GM21515 (cell line): ENCODE data around the gene C1orf74.
A peak's percentile ranks its signal among the peaks of the same experiment; 100 is the strongest.

Experiments used
- ATAC-seq: cut with Tn5 transposase; IDR thresholded peaks from one replicate; pipeline ENCODE4 v1.9.1; 2021; ENCODE audit not compliant: unreplicated experiment

The C1orf74 gene

GRCh38 chr1:209772126-209772525, 12.2 kb downstream of the C1orf74 start:
- ATAC-seq, result no peak

DNA sequence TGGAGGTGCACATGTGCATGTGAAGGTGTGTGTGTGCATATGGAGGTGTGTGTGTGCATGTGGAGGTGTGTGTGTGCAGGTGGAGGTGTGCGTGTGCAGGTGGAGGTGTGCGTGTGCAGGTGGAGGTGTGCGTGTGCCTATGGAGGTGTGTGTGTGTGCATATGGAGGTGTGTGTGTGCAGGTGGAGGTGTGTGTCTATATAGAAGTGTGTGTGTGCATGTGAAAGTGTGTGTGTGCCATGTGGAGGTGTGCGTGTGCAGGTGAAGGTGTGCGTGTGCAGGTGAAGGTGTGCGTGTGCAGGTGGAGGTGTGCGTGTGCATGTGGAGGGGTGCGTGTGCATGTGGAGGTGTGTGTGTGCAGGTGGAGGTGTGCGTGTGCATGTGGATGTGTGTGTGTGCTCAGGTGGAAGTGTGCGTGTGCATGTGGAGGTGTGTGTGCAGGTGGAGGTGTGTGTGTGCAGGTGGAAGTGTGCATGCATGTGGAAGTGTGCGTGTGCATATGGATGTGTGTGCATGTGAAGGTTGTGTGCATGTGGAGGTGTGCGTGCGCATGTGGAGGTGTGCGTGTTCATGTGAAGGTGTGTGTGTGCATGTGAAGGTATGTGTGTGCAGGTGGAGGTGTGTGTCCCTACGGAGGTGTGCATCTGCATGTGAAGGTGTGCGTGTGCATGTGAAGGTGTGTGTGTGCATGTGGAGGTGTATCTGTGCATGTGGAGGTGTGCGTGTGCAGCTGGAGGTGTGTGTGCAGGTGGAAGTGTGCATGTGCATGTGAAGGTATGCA, 13.5 kb downstream of the C1orf74 start:
- no peak for ATAC-seq

GRCh38 chr1:209769971-209770370, 14.4 kb downstream of the C1orf74 start:
- ATAC-seq, result no peak

- peak; percentile 78 for ATAC-seq
These were observed 15.0 kb downstream of the C1orf74 start for GRCh38 chr1:209769171-209769904.

DNA sequence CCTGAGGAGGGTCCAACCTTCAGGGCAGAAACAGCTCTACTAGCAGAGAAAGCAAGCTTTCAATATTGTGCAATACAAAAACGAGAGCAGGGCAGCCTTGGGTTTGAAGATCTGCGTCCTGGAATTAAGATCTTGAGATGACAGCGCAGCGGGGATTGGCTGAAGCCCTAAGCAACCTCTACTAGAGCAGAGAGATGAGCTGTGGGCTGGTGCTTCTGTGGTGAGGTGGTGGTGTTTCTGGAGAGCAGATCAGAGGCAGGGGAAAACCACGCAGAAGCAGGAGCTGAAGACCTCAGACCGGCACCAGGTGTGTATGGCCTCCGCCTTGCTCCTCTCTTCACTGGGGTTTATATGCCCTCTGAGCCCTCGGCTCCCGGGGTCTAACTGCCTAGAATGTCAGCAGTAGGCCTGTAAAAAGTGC, 16.0 kb downstream of the C1orf74 start:
- ATAC-seq, result peak; percentile 87

DNA sequence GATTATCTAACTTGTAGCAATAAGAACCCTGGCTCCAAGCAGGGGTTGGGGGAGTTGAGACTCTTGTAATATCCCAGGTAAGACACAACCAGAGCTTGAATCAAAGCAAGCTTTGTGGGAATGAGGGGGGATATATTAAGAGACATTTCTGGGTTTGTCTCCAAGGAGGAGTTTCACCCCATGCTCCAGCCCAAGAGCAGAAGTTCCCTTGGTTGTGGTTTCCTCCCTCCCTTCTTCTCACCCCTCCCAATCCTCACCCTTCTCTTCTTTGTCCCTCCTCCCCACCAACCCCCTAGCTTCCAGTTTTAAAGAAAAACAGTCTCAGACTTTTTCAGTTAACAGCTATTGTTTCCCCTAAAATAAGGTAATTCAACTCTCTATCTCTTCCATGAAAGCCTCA, 16.7 kb downstream of the C1orf74 start:
- ATAC-seq, result no peak

- ATAC-seq, result no peak
These were observed 17.3 kb downstream of the C1orf74 start for GRCh38 chr1:209767096-209767495.

DNA sequence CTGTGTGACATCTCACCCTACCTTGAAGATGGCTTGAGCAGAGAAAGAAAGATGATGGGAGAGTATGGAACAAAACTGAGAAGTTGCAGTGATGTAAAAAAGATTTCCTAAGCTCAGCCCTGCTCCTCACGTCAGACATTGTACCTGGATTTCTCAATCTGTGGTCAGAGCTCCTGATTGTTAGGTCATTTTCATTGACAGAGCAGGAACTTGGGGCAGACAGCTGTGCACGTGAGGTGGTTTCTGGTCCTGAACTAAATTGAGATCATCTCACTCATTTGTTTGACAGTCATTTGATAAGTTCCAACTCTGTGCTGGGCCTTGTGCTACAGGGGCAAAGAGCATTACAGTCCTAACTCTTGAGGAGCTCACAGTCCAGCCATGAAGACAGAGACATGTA, 18.3 kb downstream of the C1orf74 start:
- ATAC-seq, result no peak

GRCh38 chr1:209761011-209761635, 23.2 kb downstream of the C1orf74 start:
- ATAC-seq, result no peak

DNA sequence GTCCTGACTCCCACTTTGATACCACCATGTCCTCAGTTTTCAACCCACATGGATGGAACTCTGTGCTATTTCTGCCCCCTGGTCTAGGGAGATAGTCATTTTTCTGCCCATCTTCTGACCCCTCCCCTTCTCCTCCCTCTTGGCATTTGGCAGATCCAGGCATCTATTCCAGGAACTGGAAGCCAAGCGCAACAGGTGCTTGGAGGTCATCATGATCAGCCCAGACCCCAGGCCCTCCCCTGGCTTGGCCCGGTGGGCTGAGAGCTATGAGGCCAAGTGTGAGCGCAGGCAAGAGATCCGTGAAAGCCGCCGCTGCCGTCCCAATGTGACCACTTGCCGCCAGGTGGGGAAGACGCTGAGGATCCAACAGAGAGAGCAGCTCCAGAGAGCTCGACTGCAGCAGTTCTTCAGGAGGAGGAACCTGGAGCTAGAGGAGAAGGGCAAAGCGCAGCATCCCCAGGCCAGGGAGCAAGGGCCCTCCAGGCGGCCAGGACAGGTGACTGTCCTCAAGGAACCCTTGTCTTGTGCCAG, 24.5 kb downstream of the C1orf74 start:
- ATAC-seq, result no peak

DNA sequence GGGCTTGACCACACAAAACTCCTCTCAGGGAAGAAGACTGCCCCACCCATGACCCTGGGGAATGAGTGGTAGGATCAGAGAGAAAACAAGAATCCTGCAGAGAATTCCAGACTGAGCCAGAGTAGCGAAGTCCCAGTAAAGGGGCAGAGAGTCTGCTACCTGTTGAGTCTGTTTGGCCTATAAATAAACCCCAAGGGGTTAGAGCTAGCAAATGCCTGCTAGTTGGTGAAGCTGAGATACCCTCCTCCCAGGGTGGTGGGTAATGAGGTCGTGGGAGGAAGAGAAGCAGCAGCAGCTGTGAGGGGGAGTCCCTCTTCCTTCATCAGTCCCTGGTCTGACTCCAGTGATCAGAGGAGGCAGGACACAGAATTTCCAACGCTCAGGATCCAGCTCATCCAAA, 26.0 kb downstream of the C1orf74 start:
- ATAC-seq, result no peak

- peak; percentile 36 for ATAC-seq
These were observed 27.5 kb downstream of the C1orf74 start for GRCh38 chr1:209756615-209757445.

DNA sequence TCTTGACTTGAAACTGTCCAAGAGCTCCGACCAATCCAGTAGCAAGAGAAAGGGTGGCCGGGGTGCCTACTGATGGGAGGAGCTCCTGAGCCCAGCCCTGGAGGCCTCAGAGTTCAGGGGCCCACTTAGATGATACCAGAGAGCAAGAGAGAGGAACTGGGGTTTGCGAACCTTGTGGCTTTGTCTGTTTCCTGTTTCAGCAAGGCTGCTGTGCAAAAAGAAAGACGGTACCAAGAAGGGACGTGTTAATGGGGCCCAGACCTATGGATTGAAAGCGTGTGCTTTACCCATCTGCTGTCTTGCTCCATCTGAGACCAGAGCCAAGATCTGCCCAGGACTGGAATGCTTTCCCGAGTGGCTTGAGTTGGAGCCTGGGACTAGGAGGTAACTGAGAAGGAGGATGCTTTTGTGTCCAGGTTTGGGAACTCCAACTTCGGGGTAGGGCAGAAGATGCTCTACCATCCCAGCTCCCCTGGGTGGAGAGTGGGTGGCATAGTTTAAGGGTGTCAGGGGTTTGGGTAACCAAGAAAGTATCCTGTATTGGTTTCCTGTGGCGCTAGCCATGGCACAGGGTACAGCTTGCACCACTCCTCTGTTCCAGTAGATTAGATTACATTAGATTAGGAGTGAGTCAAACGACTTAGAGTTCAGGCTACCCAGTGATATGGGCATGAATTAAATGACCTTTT, 28.3 kb downstream of the C1orf74 start, which contains the start of gene TRAF3IP3:
TRAF3IP3 (plus strand) TSS at position 128 of the 689 bp plus-strand sequence. CDS start 3,987 bp downstream, outside the sequence.
- ATAC-seq, result peak; percentile 69

DNA sequence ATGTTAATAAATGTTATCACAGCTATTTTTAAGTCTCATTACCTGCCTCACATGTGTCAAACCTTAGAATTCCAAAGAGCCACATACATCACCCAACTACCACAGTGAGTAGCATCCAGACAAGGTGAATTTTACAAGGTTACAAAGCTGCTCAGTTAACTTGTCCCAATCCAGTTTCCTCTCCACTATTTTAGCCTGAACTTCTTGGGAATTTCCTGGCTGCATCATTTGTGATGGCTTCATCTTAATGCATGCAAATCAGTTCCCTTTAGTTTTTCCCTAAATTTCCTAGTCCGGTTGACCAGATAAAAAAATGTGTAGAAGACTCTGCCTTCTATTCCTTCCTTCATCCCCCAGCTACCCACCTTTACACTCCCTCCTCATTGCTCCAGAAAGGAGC, 29.1 kb downstream of the C1orf74 start:
- no peak for ATAC-seq

DNA sequence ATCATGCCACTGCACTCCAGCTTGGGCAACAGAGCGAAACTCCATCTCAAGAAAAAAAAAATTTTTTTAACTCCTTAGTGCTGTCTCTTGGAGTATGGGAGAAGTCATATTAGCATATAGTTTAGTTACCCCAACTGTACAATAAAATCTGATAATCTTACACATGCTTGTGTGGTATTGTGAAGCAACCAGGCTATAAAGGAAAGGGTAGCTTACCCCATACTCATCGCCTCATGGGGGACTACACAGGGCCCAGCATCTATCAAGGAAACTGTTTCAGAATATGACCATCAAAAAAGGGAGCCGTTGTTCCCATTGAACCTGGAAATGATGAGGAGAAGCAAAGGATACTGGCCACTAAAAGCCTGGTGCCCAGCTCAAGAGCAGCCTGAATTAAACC, 31.5 kb downstream of the C1orf74 start:
- ATAC-seq, result no peak

DNA sequence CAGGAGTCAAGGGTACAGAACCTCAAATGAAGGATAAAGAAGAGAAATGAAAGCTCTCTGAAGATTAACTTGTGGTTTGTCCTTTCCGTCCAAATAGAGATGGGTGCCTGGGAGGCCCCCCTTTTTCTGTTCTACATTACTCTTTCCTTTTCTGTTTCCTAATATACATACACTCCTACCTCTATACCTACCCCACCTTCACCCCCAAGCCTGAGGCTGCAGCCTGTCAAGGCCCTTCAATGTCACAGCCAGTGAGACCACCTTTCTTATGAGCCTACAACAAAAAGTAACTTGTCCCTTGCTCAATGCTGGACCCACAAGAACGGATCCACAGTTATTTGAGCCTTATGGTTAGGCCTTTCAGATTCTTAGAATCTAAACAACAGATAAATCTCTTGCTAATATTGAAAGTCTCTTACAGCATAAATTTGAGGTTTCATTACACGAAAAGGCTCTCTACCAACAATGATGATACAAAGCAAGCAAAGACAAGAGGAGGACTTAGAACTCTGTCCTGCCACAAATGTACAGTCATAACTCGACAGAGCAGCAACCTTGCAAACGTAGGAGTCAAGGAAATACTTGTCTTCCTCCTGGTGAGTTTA, 32.6 kb downstream of the C1orf74 start:
- peak; percentile 50 for ATAC-seq

DNA sequence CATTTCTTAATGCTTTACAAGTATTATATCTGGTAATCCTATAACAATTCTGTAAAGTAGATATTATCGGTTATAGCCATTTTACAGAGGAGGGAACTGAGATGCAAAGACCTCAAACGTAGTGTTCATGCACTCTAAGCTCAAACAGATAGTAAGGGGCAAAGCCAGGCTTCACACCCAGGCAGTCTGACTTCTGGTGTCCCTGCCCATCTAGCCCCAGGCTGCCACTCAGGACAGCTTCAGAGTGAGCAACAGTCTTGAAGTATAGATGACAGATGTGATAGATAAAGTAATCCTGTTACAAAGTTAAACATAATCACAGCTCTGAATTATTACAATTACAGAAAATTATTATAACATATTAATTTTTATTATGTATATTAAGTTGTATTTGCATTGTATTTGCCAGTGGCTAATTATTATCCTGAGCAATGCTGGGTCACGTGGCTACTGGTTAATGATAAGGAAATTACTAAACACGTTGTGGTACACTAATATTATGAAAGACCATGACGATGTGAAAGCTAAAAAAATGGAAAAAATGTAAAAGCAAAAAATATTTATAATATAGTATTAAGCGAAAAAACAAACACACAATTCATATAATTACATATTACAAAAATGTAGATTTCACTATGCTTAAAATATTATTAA, 34.6 kb downstream of the C1orf74 start:
- no peak for ATAC-seq

DNA sequence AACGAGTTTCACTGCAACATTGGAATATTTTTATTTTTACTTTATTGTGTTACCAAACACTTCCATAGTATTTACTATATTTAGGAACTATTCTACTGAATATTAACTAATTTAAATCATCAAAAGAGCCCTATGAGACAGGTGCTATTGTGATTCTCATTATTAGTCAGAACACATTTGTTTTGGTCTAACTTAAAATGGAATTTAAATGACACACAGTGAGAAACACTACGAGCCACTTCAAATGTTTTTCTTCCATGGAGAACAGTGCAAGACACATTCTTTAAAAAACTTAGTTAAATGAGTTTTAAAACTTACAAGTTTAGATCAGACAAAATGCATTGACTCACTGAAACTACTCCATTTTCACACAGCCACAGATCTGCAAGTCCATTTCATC, 35.2 kb downstream of the C1orf74 start:
- no peak for ATAC-seq

GRCh38 chr1:209748620-209749019, 35.7 kb downstream of the C1orf74 start:
- ATAC-seq, result no peak
